GM21737 (cell line): ENCODE data around the gene DEF6.

Experiments
- ATAC-seq: cut with Tn5 transposase; IDR thresholded peaks from one replicate; pipeline ENCODE4 v1.9.1; 2021; ENCODE audit warnings: mild to moderate bottlenecking, moderate library complexity; ENCODE audit not compliant: unreplicated experiment

Gene DEF6, protein sequence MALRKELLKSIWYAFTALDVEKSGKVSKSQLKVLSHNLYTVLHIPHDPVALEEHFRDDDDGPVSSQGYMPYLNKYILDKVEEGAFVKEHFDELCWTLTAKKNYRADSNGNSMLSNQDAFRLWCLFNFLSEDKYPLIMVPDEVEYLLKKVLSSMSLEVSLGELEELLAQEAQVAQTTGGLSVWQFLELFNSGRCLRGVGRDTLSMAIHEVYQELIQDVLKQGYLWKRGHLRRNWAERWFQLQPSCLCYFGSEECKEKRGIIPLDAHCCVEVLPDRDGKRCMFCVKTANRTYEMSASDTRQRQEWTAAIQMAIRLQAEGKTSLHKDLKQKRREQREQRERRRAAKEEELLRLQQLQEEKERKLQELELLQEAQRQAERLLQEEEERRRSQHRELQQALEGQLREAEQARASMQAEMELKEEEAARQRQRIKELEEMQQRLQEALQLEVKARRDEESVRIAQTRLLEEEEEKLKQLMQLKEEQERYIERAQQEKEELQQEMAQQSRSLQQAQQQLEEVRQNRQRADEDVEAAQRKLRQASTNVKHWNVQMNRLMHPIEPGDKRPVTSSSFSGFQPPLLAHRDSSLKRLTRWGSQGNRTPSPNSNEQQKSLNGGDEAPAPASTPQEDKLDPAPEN

DNA sequence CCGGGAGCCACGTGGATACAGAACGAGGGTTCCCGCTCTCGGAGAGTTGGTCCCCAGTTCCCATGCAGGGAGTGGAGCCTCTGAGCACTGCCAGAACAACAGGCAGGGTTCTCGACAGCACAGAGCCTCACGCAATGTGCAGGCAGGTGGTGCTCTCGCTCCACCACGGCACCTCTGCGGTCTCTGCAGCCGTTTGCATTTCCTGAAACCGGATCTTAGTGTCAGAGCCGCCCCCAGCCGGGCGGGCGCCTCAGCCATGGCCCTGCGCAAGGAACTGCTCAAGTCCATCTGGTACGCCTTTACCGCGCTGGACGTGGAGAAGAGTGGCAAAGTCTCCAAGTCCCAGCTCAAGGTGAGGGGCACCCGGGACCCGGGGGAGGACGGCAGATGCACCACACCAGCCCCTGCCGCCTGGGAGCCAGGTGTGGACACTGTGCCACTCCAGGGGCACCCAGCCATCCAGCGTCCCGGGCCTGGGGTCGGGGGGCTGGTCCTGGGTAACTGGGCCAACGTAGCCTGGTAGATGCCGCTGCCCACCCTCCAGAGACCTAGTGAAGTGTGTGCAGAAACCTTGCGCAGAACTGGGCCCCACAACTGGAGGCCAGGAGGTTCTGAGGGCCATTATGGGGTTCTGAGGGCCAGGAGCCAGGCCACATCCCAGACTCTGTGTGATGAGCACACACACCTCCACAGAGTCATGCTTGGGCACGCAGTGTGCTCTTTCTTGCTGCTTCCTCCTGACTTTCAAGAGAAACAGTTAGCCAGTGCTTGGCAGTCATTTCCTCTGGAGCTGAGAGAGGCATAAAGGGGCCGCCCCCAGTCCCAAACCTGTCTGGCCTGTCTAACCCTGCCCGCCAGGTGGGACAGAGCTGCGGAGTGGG is at the start of gene DEF6:
TSS of gene DEF6 (plus strand) at position 218 of the 881 bp plus-strand sequence. CDS start at position 257, 39 bp downstream.
- ATAC-seq: peak; percentile 73

DNA sequence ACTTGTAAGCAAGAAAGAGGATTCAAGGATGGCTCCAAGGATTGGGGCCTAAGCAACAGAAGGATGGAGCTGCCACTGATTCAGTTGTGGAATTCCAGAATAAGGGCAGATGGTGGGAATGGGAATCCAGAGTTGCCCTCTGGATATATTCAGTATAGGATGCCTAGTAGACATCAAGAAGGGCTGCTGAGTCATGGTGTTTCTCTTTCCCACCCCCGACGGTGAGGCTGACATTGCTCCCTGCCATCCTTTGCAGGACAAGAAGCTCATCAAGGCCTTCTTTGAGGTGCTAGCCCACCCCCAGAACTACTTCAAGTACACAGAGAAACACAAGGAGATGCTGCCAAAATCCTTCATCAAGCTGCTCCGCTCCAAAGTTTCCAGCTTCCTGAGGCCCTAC is 49.3 kb upstream of the DEF6 start:
- no peak for ATAC-seq

- no peak for ATAC-seq
Measured at GRCh38 chr6:35248965-35249364, 48.7 kb upstream of the DEF6 start.

- no peak for ATAC-seq
Measured at GRCh38 chr6:35251949-35252348, 45.7 kb upstream of the DEF6 start.

DNA sequence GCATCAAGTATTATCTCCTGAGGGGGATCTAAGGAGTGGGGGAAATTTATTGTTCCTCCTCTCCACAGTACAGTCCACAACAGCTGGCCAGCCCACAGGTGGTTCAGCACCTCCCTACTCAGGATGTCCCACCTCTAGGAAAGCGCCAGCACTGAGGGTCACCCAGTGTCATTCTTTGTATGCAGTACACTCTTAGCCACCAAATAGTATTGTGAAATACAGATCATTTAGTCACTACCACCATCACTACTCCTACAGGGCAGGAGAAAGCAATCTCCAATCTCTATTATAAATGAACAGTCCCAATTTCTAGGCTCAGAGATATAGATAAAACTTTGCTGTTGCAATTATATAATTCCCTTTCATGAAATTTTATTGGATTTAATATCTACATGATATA is 44.4 kb upstream of the DEF6 start:
- no peak for ATAC-seq

- no peak for ATAC-seq
Measured at GRCh38 chr6:35258336-35258735, 39.3 kb upstream of the DEF6 start.

- no peak for ATAC-seq
Measured at GRCh38 chr6:35258858-35259193, 38.8 kb upstream of the DEF6 start.

DNA sequence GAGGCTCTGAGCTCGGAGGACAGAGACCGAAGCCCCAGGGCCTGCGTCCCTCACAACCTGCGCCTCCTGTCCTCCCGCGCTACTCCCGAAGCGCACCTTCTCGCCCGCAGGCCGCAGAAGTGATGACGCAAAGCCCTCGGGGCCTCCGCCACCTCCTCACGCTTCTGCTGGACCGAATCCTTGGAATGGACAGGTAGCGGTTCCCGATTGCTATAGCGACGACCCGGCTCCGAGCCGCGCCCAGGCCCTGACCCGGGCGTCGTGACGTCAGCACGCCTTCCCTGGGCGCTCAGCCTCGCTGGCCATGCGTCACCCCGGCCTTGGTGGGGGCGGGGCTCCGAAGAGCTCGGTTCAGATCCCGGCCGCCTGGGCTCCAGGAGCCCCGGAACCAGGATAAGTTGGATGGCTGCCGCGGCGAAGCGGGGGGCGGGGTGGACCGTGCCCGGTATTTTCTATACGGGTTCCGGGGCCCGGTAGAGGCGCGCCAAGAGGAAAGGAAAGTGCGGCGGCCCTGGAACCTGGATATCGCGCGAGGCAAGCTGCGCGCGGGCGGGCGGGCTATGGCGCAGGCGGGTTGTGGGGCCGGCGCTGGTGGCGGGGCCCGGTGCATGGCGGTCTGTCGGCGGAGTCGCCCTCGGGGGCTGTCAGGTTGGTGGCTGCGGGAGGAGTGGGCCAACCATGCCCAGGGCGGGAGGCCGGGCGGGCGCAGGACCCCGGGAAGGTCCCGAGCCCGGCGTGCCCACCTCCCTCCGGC is 38.2 kb upstream of the DEF6 start, which contains the start of gene ZNF76:
TSS of gene ZNF76 (plus strand) at position 542 of the 754 bp plus-strand sequence. CDS start 21,417 bp downstream, outside the sequence.
- ATAC-seq: peak; percentile 77

DNA sequence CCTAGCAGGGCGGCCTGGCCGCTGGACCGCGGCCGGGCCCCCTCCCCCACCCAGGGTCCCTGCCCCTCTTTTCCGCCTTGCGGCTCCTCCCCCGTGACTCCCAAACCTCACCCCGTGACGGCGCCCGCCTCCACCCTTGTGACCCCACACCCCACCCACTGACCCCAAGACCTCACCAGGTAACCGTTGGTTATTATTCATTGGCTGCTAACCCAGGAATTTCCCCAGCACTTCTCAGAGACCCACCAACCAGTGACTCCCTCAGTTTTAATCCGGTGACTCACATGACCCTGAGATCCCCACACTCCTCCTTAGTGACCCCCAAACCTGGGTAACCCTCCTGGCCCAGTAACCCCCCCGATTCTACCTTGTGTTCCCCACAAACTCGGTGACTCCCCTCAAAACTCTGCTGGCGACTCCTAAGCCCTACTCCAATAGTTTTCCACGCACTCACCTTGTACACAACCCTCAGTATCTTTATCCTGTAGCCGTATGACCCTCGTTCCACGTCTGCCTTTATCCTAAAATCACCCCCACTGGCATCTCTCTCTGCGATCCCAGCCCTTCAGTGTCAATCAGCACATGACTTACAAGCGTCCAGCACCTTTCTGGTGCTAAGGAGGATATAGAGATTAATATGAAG is 37.5 kb upstream of the DEF6 start:
- peak; percentile 50 for ATAC-seq

- no peak for ATAC-seq
Measured at GRCh38 chr6:35260591-35261570, 36.7 kb upstream of the DEF6 start.

DNA sequence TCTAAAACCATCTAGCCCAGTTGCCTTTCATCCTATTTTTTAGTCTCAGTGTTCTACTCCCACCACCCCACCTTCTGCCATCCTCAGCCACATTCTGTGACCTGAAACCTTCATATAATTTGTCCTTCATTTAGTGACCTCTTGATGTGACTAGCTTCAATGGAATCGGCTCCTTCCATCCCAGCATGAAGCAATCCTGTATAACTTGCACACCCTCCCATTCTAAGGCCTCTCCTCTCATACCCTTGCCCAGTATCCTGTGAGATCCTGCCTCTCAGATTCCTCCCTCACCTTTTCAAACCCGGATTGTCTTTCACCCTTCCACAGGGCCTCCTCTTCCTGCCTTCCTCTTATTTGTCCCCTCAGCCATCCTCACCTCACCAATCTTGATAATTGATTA is 35.0 kb upstream of the DEF6 start:
- ATAC-seq: no peak

- no peak for ATAC-seq
Measured at GRCh38 chr6:35264550-35265274, 32.9 kb upstream of the DEF6 start.

DNA sequence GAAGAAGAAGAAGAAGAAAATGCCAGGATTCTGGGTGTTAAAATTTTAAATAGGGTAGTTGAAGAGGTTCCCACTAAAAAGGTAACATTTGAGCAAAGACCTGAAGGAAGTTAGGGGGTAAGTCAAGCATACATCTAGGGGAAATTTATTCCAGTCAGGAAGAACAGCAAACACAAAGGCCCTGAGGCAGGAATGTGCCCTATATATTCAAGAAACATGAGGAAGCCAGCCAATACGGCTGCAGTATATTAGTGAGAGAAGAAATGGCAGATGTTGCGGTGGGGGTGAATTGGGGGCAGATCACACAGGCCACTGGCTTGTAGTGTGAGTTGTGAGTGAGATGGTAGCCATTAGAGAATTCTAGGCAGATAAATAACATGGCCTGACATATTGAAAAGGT is 32.1 kb upstream of the DEF6 start:
- no peak for ATAC-seq

DNA sequence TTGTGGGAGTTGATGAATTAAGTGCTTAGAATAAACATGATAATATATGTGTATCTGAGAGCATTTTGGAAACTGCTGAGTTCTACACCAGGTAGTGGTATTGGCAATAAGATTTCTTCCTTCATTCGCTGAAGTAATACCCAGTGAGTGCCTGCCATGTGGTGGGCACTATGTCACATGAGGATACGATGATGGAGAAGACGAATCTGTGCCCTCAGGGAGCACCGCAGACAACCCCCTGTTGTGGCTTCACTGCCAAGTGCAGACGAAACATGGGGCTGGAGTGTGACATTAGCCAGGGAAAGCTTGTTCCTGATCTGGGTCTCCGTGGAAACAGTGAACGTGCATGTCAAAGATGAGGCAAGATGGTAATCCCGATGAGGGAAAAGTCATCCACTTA is 30.2 kb upstream of the DEF6 start:
- no peak for ATAC-seq

DNA sequence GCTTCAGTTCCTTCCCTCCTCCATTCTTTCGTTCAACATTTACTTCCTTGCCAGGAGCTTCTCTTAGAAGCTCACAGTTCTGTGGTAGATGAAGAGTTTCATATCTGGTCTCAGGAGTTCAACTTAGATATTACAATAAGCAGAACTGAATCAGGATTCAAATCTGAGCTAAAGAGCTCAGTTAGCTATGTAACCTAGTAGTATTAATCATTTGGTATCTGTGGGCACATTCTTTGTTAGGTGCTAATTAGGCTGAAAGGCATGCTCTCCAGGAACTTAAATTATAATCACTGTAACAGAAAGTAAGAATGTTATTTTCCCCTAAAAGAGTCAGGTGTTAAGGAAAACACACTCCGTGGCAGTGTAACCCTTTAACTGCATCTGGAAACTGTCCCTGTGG is 29.7 kb upstream of the DEF6 start:
- ATAC-seq: no peak

DNA sequence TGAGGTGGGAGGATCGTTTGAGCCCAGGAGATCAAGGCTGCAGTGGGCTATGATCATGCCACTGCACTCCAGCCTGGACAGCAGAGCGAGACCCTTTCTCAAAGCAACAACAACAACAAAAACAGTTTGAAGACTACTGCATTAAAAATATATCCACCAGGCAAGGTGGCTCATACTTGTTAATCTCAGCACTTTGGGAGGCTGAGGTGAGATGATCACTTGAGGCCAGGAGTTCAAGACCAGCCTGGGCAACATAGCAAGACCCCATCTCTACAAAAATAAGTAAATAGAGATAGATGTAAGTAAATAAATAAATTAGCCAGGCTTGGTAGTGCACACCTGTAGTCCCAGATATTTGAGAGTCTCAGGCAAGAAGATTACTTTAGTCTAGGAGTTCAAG is 25.6 kb upstream of the DEF6 start:
- ATAC-seq: no peak

DNA sequence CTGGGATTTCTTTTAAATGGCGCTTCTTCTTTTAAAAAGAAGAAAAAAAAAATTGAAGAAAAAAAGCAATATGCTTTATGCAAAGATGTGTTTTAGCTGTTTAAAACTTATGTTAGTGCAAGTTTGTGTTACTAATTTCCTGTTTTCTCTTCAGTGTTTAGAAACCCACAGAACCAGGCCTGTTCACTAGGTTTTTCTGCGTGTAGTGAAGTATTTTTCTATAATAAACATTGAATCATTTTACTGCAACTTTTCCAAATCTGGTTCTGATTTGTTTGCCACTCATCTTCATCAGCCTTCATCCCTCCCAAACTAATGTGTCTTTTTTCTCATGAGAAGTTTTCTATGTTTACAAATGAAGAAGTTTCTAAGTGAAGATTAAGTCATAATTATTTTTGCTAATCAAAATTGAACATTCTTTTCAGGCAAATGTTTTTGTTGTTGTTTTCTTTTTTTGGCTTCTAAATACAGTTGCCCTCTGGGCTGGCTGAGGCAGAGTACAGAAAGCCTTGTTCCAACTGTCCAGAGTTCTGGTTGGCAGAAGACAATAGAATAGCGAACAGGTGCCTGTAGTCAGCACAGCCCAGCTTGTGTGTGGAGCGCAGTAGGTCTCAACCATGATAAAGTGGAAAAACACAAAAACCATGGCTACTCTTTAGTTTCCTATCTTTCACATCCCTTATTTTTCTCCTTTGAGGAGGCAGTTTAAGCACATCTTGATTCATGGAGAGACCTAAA is 23.6 kb upstream of the DEF6 start:
- ATAC-seq: no peak

GRCh38 chr6:35275744-35276260 is 21.8 kb upstream of the DEF6 start:
- no peak for ATAC-seq
